ENCODE results near the gene NMBR.

Gene NMBR

GRCh38 chr6:142187209-142187608 lies 40.3 kb upstream of the NMBR start:
- H3K4me3 ChIP-seq (ENCODE audit: low read length): no peak overlapping the region
- DNase-seq (ENCODE audit: low read depth): peak; percentile 30
- no peak for TF ChIP-seq CTCF (conservative IDR thresholded peaks at IDR 0.05; ENCODE audit: low read length)

GRCh38 chr6:142185641-142186040 lies 38.7 kb upstream of the NMBR start:
- TF ChIP-seq CTCF (conservative IDR thresholded peaks at IDR 0.05; ENCODE audit: low read length): no peak
- DNase-seq (ENCODE audit: low read depth): no peak
- no peak overlapping the region for H3K4me3 ChIP-seq (ENCODE audit: low read length)

- no peak overlapping the region for H3K4me3 ChIP-seq (ENCODE audit: low read length)
- no peak for TF ChIP-seq CTCF (conservative IDR thresholded peaks at IDR 0.05; ENCODE audit: low read length)
- no peak for DNase-seq (ENCODE audit: low read depth)
These were observed 37.4 kb upstream of the NMBR start for GRCh38 chr6:142184307-142184706.

GRCh38 chr6:142183351-142183750 lies 36.4 kb upstream of the NMBR start:
- TF ChIP-seq CTCF (conservative IDR thresholded peaks at IDR 0.05; ENCODE audit: low read length): no peak
- H3K4me3 ChIP-seq (ENCODE audit: low read length): no peak overlapping the region
- DNase-seq (ENCODE audit: low read depth): no peak

- TF ChIP-seq CTCF (conservative IDR thresholded peaks at IDR 0.05; ENCODE audit: low read length): no peak
- DNase-seq (ENCODE audit: low read depth): no peak
- no peak overlapping the region for H3K4me3 ChIP-seq (ENCODE audit: low read length)
These were observed 35.1 kb upstream of the NMBR start for GRCh38 chr6:142182004-142182403.

GRCh38 chr6:142178129-142178528 lies 31.2 kb upstream of the NMBR start:
- H3K4me3 ChIP-seq (ENCODE audit: low read length): no peak overlapping the region
- no peak for TF ChIP-seq CTCF (conservative IDR thresholded peaks at IDR 0.05; ENCODE audit: low read length)
- DNase-seq (ENCODE audit: low read depth): no peak

- TF ChIP-seq CTCF (conservative IDR thresholded peaks at IDR 0.05; ENCODE audit: low read length): no peak
- H3K4me3 ChIP-seq (ENCODE audit: low read length): no peak overlapping the region
- DNase-seq (ENCODE audit: low read depth): peak; percentile 60
These were observed 27.8 kb upstream of the NMBR start for GRCh38 chr6:142174703-142175102.
